ENCODE data around the gene DMTF1.

- TF ChIP-seq CTCF (IDR thresholded peaks at IDR 0.05) (no peak), POLR2A (IDR thresholded peaks at IDR 0.05) (no peak), EP300 (IDR thresholded peaks at IDR 0.05) (no peak)
These were observed 22.4 kb upstream of the DMTF1 start for GRCh38 chr7:87129848-87130247.
